Measurements from ENCODE around the gene CLHC1.

DNA sequence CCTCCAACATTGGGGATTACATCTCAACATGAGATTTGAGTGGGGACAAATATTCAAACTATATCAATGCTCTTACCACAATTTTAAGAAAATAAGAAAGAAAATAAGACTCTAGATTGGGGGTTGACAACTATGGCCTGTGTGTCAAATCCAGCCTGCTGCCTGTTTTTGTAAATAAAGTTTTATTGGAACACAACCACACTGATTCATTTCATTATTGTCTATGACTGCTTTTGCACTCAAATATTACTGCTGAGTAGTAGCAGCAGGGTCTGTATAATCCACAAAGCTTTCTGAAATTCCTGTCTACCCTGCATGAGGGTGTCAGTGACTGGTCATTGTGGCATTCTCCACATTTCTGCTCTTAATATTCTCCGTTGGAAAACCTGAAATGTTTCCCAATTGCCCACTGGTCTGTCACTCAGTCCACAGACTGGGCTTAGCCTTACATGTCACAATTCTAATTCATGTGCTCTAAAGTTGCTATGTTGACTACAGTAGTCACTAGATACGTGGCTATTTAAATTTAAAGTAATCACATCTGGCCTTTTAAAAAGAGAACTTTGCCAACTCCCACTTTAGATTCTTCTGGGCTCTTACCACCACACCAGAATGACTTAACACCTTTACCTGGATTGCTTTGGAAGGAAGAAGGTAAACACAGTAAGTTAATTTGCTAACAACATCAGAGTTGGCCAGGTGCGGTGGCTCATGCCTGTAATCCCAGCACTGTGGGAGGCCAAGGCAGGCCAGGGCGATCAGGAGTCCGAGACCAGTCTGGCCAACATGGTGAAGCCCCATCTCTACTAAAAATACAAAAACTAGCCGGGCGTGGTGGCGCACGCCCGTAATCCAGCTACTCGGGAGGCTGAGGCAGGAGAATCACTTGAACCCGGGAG, 86.9 kb downstream of the CLHC1 start:
- no peak for TF ChIP-seq EZH2phosphoT487 (IDR thresholded peaks at IDR 0.05; ENCODE audit: borderline replicate concordance, low read length)
- no peak for TF ChIP-seq CTCF (conservative IDR thresholded peaks at IDR 0.05; ENCODE audit: low read depth, low read length)
- no peak for TF ChIP-seq EZH2 (IDR thresholded peaks at IDR 0.05; ENCODE audit: low read length, unreplicated experiment)

All from PC-3 (cell line).